GM21737 (cell line): Measurements from ENCODE around the gene HARS2.
"Not testable (repeated sequence)": the region's sequence is repeated elsewhere in the genome, so short reads cannot be mapped to it uniquely, and the experiment has no call there.

Experiments
- ATAC-seq: cut with Tn5 transposase; IDR thresholded peaks from one replicate; pipeline ENCODE4 v1.9.1; 2021; ENCODE audit warnings: mild to moderate bottlenecking, moderate library complexity; ENCODE audit not compliant: unreplicated experiment

Gene HARS2

DNA sequence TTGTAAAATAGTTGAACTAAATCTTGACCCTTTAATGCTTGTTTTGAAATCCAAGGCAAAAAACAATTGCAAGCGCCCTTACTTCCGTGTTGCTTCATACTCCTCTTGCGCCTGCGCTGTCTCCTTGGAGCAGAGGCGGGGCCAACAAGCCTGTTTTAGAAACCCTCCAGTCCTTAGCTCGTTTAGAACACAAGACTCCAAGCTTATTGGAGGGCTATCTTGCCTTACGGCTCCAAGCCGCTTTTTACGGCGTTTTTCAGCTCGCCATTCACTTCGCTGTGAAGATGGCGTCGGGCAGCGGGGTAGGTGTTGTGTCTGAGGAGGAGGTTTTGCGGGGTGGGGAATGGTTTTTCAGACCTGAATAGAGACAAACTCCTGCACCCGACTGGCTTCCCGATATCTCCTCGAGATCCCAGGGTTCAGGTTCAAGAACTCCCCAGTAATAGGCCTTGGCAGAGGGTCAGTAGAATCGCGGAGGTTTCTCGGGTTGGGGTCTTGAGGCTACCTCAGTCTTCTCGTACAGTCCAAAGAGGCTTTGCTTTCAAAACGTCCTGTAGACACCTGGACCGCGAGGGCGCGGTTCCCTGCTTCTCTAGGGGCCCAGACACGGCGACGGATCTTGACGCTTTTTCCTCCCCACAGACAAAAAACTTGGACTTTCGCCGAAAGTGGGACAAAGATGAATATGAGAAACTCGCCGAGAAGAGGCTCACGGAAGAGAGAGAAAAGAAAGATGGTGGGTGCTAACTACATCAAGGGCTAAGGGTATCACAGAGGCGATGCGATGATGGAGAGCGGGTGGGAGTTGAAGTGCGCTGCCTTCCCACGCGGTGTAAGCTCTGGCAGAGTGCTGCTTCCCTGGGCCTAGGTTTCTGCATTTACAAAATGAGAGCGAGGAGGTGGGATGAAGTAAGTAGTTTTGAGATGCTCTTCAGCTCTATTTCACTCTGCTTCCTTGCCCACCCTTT is 9.2 kb downstream of the HARS2 start, which contains the start of gene ZMAT2:
Gene ZMAT2 (plus strand): TSS at position 271 of the 968 bp plus-strand sequence. CDS start 14 bp downstream, at position 285.
- ATAC-seq, result peak; percentile 93

DNA sequence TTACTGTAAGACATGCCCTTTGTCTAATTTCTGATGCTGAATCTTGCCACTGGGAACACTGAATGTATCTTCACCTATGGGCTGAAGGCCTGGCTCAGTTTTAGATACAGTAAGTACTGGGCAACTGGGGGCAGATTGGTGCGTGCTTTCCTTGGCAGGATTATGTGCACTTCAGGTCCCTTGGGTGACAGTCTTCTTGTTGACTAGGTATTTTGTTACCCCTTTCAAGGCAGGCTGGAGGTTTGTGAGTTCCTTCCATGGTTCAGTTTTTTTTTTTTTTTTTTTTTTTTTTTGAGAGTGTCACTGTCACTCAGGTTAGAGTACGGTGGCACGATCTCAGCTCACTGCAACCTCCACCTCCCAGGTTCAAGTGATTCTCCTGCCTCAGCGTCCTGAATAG is 16.6 kb downstream of the HARS2 start:
- ATAC-seq, result no peak

DNA sequence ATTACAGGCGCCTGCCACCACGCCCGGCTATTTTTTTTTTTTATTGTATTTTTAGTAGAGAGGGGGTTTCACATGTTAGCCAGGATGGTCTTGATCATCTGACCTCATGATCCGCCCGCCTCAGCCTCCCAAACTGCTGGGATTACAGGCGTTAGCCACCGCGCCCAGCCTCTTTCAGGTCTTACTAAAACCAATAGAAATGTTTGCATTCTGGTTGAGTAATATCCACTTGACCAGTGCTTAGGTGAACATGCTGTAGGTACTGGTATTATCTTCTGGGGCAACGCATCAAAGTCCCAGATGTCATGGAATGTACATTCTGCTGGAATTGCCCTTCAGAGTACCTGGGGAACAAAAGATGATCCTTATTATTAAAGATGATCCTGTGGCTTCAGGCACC is 17.5 kb downstream of the HARS2 start:
- not testable (repeated sequence) for ATAC-seq

DNA sequence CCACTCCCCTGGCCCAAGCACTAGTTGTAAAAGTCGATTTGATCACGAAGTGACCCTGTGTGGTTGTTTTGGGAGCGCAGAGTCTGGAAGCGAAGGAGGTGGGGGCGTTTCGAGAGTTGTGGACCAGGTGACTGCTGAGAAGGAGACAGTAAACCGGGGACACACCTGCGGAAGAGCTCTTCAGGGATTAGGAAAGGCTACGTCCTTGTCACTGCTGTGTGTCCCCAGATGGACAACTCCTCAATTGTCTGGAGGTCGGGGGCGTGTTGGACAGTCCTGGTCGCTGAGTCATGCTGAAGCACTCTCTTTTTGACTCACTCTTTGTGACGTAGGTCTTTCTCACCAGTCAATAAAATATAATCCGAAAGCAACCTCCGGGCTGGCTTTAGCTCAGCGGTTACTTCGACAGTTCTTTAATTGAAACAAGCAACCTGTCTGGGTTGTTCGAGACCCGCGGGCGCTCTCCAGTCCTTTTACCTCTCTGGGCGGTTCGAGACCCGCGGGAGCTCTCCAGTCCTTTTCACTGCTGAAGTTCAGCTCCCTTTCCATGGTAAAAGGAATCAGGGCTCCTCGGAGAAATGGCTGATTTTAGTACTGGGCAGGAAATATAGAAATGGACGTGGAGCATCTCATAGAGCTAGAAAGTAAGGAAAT is 19.8 kb downstream of the HARS2 start:
- peak; percentile 80 for ATAC-seq

DNA sequence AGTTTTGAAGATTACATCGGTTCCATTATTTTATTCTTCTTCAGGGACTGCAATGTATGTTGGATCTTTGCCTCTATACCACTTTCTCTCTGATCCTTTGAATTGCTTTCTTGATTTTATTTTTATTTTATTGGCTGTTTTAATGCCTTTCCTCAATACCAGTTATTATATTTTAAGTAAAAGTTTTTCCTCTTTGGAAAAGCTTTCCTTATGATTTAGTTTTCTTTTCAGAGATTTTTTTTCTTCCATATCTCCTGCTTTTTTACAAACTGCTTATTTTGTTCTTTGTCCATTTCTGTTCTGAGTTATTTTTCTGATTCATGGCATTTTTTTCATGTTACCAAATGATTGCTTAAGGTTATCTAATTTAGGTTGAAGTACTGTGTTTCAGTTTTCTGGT is 20.5 kb downstream of the HARS2 start:
- ATAC-seq, result no peak

DNA sequence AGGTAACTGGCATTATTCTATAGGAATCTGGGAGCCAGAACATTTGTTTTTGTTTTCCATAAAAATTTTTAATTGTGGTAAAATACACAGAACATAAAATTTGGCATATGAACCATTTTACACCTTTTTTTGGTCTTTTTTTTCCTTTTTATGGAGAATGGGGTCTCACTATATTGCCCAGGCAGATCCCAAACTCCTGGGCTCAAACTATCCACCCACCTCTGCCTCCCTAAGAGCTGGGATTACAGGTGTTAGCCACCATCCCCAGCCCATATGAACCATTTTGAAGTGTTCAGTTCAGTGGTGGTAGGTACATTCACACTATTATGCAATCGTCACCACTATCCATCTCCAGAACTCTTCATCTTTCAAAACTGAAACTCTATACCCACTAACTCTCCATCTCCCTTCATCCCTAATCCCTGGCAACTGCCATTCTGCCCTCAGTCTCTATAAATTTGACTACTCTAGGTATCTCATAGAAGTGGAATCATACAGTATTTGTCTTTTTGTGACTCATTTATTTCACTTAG is 22.4 kb downstream of the HARS2 start:
- ATAC-seq, result no peak

DNA sequence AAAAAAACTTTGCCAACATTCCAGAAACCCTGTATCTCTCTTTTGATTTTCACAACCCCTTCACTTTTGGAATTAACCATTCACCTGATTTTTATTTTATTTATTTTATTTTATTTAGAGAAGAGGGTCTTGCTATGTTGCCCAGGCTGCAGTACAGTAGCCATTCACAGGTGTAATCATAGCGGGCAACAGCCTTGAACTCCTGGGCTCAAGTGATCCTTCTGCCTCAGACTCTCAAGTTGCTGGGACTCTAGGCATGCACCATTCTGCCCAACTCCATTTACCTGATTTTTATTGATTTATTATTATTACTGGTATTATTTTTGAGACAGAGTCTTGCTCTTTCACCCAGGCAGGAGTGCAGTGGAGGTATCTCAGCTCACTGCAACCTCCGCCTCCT is 25.0 kb downstream of the HARS2 start:
- ATAC-seq, result not testable (repeated sequence)

DNA sequence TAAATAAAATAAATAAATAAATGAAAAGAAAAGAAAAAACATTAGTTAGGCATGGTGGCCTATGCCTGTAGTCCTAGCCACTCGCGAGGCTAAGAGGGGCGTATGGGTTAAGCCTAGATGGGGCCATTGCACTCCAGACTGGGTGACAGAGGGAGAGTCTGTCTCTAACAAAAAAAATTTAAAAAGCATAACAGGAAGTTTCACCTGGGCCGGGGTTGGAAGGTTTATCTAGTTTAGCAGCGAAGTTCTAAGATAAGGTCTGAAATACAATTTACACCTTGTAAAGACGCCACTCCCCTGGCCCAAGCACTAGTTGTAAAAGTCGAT is 27.0 kb downstream of the HARS2 start:
- ATAC-seq, result no peak

DNA sequence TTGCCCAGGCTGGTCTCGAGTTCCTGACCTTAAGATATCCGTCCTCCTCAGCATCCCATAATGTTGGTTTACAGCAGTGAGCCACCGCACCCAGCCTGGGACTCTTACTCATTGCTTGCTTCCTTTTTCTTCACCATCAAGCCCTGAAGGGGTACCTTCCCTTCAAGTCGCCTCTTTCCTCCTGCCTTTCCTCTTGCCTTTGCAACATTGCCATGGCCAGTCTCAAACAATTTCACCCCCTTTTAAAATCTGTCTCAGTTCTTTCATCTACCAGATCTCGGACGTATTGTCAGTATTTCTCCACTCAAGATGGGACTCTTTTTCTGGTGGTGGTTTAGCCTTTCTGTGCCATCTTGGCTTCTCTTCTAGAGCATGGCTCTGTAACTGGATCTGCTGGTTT is 29.5 kb downstream of the HARS2 start:
- not testable (repeated sequence) for ATAC-seq

DNA sequence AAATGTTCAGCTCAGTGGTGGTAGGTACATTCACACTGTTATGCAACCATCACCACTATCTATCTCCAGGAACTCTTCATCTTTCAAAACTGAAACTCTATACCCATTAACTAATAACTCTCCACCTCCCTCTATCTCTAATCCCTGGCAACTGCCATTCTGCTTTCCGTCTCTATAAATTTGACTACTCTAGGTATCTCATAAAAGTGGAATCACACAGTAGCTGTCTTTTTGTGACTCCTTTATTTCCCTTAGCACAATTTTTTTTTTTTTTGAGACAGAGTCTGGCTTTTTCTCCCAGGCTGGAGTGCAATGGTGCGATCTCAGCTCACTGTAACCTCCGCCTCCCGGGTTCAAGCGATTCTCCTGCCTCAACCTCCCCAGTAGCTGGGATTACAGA is 30.1 kb downstream of the HARS2 start:
- ATAC-seq, result not testable (repeated sequence)

DNA sequence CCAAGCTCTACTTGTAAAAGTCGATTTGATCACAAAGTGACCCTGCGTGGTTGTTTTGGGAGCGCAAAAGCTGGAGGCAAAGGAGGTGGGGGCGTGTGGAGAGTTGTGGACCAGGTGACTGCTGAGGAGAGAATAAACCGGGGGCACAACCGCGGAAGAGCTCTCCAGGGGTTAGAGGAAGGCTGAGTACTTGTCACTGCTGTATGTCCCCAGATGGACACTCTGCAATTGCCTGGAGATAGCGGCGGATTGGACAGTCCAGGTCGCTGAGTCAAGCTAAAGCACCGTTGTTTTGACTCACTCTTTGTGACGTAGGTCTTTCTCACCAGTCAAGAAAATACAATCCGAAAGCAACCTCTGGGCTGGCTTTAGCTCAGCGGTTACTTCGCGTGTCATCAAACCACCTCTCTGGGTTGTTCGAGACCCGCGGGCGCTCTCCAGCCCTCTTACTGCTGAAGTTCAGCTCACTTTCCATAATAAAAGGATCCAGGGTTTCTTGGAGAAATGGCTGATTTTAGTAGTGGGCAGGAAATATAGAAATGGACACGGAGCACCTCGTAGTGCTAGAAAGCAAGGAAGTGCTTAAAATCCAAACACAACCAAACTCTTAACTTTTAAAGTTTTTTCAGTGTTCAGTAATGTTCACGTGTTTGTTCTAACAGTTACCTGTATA is 34.7 kb downstream of the HARS2 start:
- ATAC-seq, result peak; percentile 92

DNA sequence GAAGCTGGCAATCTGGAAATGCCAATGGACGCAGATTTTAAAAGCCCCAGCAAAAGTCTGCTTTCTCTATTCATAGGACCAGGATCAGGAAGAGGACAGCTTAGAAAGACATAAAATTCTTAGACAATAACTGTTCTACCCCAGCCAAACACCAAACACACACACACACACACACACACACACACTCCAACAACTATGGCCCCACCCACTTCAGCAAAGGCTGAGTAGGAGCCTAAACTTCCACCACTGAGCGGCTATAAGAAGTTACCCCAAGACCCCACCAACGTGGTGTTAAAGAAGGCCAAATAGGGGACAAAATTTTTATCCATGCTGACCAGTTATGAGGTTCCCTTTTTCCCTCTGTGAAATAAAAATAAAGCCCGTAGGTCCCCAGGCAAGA is 41.8 kb downstream of the HARS2 start:
- ATAC-seq, result no peak

DNA sequence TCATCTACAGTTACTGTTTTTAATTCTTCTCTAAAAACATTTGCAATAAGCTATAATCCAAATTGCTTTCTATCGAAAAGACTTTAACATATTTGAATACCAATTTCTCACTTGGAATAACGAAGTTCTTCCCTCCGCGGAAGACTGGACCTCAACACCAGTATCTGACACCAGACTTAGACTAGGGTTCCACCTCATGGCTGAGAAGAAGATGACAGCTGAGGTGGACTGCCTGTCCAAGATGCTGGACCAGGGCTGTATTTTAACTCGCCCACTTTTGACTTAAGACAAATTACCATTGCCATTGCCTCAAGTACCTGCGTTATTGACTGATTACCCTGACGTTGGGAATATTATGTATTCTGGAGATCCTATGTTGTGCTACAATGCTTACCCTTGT is 43.1 kb downstream of the HARS2 start:
- ATAC-seq, result no peak

DNA sequence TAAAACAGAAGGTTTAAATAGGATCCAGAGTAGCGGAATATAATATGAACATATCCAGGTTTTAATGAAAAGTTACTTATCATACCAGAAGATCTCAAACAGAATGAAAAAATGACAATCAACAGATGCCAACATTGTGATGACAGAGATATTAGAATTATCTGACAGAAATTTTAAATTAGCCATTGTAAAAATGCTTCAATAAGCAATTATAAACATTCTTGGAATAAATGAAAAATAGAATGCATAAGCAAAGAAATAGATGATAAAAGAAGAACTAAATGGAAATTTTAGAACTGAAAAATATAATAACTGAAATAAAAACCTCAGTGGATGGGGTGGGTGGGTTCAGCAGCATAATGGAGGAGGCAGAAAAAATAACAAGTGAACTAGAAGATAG is 46.2 kb downstream of the HARS2 start:
- ATAC-seq, result no peak

DNA sequence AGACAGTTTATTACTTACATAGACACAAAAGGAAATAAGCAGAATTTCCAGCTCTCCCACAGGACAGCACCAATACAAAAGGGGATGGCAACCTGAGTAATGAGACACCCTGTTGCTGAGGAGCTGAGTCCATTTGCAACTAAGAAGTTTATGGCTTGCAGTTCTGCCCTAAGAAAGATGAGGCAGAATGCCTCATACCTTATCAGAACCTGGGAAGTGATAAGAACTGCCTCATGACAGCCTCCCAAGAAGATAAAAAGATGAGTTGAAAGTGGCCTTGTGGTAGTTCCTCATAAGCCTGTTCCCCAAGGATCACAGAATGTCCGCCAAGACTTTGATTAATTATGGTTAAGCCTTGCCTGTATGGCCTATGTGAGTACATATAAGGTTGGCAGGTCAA is 50.7 kb downstream of the HARS2 start:
- no peak for ATAC-seq
